Cortex of kidney (tissue), 1 donor: ENCODE data around the gene EIF4E.
"Not testable (repeated sequence)": the region's sequence is repeated elsewhere in the genome, so short reads cannot be mapped to it uniquely, and the experiment has no call there.

Experiments used
- DNase-seq: peaks from one replicate; lab custom pipeline; 2025; lab: John Stamatoyannopoulos, UW

Gene EIF4E

GRCh38 chr4:98930311-98930865 lies 1.5 kb upstream of the EIF4E start:
- DNase-seq: no peak

- no peak for DNase-seq
These were observed 671 bp upstream of the EIF4E start for GRCh38 chr4:98929341-98930267.

GRCh38 chr4:98928131-98928504 lies 815 bp downstream of the EIF4E start:
- DNase-seq: no peak

GRCh38 chr4:98926257-98926656 lies 2.7 kb downstream of the EIF4E start:
- DNase-seq: not testable (repeated sequence)

- DNase-seq: no peak
These were observed 7.6 kb downstream of the EIF4E start for GRCh38 chr4:98921292-98921691.

GRCh38 chr4:98919996-98920395 lies 8.9 kb downstream of the EIF4E start:
- no peak for DNase-seq

GRCh38 chr4:98910728-98911127 lies 18.2 kb downstream of the EIF4E start:
- not testable (repeated sequence) for DNase-seq

GRCh38 chr4:98909646-98910401 lies 19.1 kb downstream of the EIF4E start:
- DNase-seq: no peak

- DNase-seq: no peak
These were observed 20.1 kb downstream of the EIF4E start for GRCh38 chr4:98908703-98909262.

- DNase-seq: no peak
These were observed 20.8 kb downstream of the EIF4E start for GRCh38 chr4:98908182-98908581.

GRCh38 chr4:98905839-98906238 lies 23.1 kb downstream of the EIF4E start:
- no peak for DNase-seq

- no peak for DNase-seq
These were observed 23.6 kb downstream of the EIF4E start for GRCh38 chr4:98905297-98905696.

GRCh38 chr4:98903963-98904362 lies 25.0 kb downstream of the EIF4E start:
- no peak for DNase-seq

GRCh38 chr4:98903561-98903960 lies 25.4 kb downstream of the EIF4E start:
- DNase-seq: no peak

GRCh38 chr4:98899277-98899676 lies 29.7 kb downstream of the EIF4E start:
- no peak for DNase-seq

GRCh38 chr4:98891478-98892337 lies 37.2 kb downstream of the EIF4E start:
- DNase-seq: no peak

GRCh38 chr4:98890702-98891455 lies 38.1 kb downstream of the EIF4E start:
- no peak for DNase-seq

GRCh38 chr4:98887145-98887544 lies 41.8 kb downstream of the EIF4E start:
- DNase-seq: no peak

GRCh38 chr4:98886382-98886781 lies 42.6 kb downstream of the EIF4E start:
- DNase-seq: not testable (repeated sequence)

- DNase-seq: not testable (repeated sequence)
These were observed 48.0 kb downstream of the EIF4E start for GRCh38 chr4:98880884-98881283.

GRCh38 chr4:98879515-98879914 lies 49.4 kb downstream of the EIF4E start:
- no peak for DNase-seq
